ENCODE measurements around the gene MAP2K4.

Gene MAP2K4

GRCh38 chr17:12178644-12179330, 158.1 kb downstream of the MAP2K4 start:
- no peak for DNase-seq

- DNase-seq, result peak; percentile 49
Observed at GRCh38 chr17:12180644-12181261, 160.1 kb downstream of the MAP2K4 start.

GRCh38 chr17:12187658-12188057, 167.0 kb downstream of the MAP2K4 start:
- DNase-seq, result no peak

GRCh38 chr17:12193144-12193735, 172.6 kb downstream of the MAP2K4 start:
- DNase-seq, result no peak
